Activated CD4-positive, CD25-positive, alpha-beta regulatory T cell (primary cell): Measurements from ENCODE around the gene RANBP10.
A peak's percentile ranks its signal among the peaks of the same experiment; 100 is the strongest.
"Not testable (repeated sequence)": the region's sequence is repeated elsewhere in the genome, so short reads cannot be mapped to it uniquely, and the experiment has no call there.

ENCODE experiments used
- DNase-seq, 4 experiments: peaks; one replicate each; lab custom pipeline; 2025; lab: John Stamatoyannopoulos, UW

RANBP10 gene

GRCh38 chr16:67806428-67807147 is at the start of gene RANBP10, which contains the start of gene TSNAXIP1:
TSS of gene RANBP10 (minus strand) at chr16:67806560. CDS start at chr16:67806536, 24 bp downstream.
TSS of gene TSNAXIP1 (plus strand) at chr16:67806889. CDS start at chr16:67807150, 261 bp downstream.
- DNase-seq: peak; percentile 88 to 93 (median 90)

DNA sequence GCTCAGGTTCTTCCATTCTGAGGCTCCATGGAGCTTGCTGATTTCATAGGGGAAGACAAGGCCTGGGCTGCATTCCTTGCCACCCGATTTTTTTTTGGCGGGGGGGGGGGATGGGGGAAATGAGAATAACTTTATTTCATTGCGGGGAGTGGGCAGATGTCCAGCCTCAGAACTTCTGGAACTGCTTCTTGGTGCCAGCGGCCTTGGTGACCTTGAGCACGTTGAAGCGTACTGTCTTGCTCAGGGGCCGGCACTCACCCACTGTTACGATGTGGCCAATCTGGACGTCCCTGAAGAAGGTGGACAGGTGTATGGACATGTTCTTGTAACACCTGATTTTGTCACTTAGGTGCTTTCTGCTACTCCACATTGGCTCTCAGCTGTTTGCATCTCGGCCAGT is 49.4 kb upstream of the RANBP10 start:
- no peak for DNase-seq

GRCh38 chr16:67853670-67854069 is 47.3 kb upstream of the RANBP10 start:
- DNase-seq: no peak

- no peak for DNase-seq
Observed at GRCh38 chr16:67848118-67848517, 41.8 kb upstream of the RANBP10 start.

DNA sequence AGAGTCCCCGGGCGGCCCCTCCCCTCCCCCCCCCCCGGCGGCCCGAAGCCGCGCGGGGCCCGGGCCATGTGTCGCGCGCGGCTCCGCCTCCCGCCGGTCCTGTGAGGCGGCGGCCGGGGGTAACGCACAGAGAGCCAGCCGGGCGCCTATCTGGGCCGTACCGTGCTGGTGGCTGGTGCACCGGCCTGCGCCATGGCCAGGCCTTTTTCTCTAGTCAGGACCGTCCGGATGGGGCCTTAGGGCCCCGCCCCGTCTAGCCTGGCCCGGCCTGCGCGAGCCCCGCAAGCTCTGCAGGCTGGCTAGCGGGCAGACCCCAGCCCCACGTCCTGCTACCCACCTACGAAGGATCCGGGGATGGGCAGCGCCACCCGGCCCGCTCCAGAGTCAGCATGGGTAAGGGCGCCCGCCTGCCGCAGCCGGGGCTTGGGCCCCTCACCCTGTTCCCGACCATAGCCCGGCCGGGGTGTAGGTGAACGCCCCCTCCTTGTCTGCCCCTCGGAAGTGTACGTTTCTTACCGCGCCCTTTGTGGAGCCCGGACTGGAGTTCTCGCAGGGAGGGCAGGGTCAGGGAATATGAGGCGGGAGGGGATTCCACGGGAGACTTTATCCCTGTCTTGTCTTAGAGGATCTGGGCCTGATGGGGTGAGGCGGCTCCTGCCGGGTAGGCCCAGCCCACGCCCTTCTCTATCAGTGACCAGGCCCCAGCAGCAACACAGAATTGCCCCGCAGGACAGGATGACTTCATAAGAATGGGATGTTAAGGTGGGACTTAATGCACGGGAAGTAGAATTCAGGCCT is 40.9 kb upstream of the RANBP10 start, which contains the start of gene CENPT:
CENPT (minus strand) TSS at position 630 of the 798 bp plus-strand sequence. CDS start 13,834 bp downstream, outside the sequence.
- DNase-seq: peak in 2 of 4 experiments; percentile 68 to 70

DNA sequence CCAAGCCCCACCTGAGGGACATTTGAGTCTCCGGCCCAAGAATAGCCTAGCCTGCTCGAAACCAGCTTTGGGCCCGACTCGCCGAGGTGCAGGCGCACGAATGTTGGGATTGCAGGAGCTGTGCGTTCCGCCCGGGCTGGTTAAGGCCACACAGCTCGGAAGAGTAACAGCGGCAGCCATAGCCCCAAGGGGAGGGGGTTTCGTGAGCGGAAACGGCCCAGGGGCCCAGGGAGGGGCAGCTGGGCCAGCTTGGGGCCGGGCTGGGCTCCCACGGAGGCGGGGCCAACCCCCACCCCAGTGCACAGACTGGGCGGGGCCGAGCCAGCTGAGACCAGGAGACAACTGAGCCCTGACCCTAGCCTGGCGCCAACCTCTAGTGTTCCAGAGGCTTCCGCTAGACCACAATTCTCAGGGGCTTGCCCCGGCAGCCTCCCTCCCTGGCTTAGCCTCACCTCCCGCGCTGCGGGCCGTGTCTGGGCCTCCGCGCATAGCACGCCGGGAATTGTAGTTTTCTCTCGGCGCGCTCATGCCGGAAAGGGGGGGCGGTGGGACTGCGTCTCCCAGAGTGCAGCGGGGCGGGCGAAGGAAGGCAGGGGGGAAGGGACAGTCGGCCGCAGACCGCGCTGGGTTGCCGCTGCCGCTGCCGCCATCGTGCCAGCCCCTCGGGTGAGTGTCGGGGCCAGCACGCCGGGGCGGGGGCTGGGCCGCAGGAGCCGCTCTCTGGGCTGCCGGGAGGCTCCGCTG is 40.1 kb upstream of the RANBP10 start, which contains the start of gene NUTF2:
NUTF2 (plus strand) TSS at position 614 of the 744 bp plus-strand sequence. CDS start 18,198 bp downstream, outside the sequence.
- peak; percentile 87 to 92 (median 89) for DNase-seq

DNA sequence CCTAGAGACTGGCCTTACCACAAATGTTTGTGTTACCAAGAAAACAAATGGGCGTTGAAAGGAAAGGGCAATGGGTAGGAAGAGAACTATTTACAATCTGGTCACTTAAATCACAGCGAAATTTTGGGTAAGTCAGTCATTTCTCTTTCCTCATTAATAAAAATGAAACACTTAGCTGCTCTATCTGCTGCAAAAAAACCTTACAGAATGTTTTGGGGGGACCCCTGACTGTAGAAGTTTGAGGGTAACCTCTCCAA is 39.6 kb upstream of the RANBP10 start:
- no peak for DNase-seq

GRCh38 chr16:67845291-67846062 is 39.1 kb upstream of the RANBP10 start:
- no peak for DNase-seq

DNA sequence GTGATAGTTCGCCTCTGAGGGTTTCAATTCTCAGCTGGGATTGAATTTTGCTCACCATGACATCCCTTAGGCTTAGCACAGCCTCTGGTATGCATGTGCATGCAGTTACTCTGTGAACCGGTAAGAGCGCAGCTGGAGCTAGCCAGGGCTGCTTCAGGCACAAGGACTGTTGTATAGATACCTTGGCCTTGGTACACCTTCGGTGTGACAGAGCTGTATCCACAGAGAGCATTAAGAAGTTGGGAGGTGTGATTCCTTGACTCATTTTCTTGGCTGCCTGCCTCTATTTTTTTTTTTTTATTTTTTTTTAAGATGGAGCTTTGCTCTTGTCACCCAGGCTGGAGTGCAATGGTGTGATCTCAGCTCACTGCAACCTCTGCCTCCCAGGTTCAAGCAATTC is 38.1 kb upstream of the RANBP10 start:
- no peak for DNase-seq

DNA sequence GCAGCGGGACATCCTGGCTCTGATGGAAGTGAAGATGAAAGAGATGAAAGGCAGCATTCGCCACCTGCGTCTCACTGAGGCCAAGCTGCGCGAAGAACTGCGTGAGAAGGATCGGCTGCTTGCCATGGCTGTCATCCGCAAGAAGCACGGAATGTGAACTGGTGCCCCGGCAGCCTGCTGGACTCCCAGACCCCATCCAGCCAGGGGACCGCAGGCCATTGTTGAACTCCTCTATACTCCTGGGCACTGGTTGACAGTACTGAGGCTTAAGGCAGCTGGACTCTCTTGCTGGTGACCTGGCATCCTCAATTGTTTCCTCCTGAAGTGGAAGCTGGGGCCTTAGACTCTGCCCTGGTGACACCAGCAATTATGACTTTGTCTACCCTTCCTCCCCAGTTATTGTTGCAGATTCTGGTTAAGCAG is 37.0 kb upstream of the RANBP10 start:
- no peak for DNase-seq

GRCh38 chr16:67842509-67843342 is 36.4 kb upstream of the RANBP10 start:
- DNase-seq: peak; percentile 7 to 64 (median 50)

GRCh38 chr16:67841816-67842508 is 35.6 kb upstream of the RANBP10 start, which contains the start of gene THAP11:
TSS of gene THAP11 (plus strand) at chr16:67842320. CDS start at chr16:67842555, 235 bp downstream.
- peak; percentile 82 to 89 (median 87) for DNase-seq

- no peak for DNase-seq
Observed at GRCh38 chr16:67841198-67841815, 34.9 kb upstream of the RANBP10 start.

GRCh38 chr16:67837811-67838210 is 31.5 kb upstream of the RANBP10 start:
- no peak for DNase-seq

- not testable (repeated sequence) for DNase-seq
Observed at GRCh38 chr16:67837190-67837589, 30.8 kb upstream of the RANBP10 start.

GRCh38 chr16:67834242-67834614 is 27.9 kb upstream of the RANBP10 start:
- no peak for DNase-seq

GRCh38 chr16:67833415-67834241 is 27.3 kb upstream of the RANBP10 start:
- peak; percentile 80 to 88 (median 82) for DNase-seq

DNA sequence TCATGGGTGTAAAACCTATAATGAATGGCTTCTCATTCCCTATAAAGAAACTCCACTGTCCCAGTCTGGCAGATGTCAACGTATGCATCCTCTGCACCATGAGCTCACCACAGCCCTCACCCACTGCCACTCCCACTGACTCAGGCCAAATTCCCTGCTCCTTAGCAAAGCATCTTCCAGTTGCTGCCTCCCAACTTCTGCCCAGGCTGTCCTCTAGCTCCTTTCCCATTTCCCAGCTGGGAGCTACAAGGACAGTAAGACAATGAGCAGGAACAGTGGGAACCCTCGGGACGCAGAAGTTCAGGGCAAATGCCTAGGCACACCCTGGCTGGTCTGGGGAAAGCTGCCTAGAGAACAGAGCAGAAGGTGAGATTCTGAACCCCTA is 26.7 kb upstream of the RANBP10 start:
- DNase-seq: no peak

- DNase-seq: no peak
Observed at GRCh38 chr16:67828651-67829050, 22.3 kb upstream of the RANBP10 start.
